Endothelial cell of umbilical vein (primary cell): Measurements from ENCODE around the gene NR6A1. TPM values are rescaled to one million over a fixed set of nuclear protein-coding genes. Genes with fewer than 3 reads are reported as not detected.

ENCODE experiments used
- BruUV-seq: library from RNA; stranded (reverse); fragments of 400-500 nt; replicated peaks from 2 replicates; lab custom pipeline; 2021; lab: Mats Ljungman, UMichigan
- CTCF ChIA-PET: fragments of 300-600, 350-600 bp; sonication (Branson Sonifier 250); formaldehyde crosslinking; loops from one replicate; lab custom pipeline; 2021; ENCODE audit warnings: antibody characterized with exemption, inconsistent platforms; lab: Charles Lee
- POLR2A ChIA-PET: fragments of 300-600, 350-600 bp; sonication (Branson Sonifier 250); formaldehyde crosslinking; loops from one replicate; lab custom pipeline; 2021; ENCODE audit warnings: antibody characterized with exemption, inconsistent platforms; lab: Charles Lee
- DNase-seq: peaks from one replicate; pipeline ENCODE4 v3.0.0-alpha.2; 2011; ENCODE audit warnings: low read depth, low spot score
- FAIRE-seq: peaks from 2 replicates; lab custom pipeline; 2011; peaks lifted over from hg19 to GRCh38; lab: Jason Lieb, UNC
- H2AFZ ChIP-seq: 2 replicates; pipeline ENCODE4 v1.6.0; 2012; ENCODE audit warnings: low read depth, low read length, control low read depth, inconsistent platforms
- H3K27ac ChIP-seq: 2 replicates; pipeline ENCODE4 v1.5.1; 2011; ENCODE audit warnings: low read depth, mild to moderate bottlenecking, control low read depth, low read length, moderate library complexity; ENCODE audit not compliant: insufficient read depth
- H3K27me3 ChIP-seq, 2 experiments: 2 replicates each; pipeline versions ENCODE4 v1.6.0 to v1.6.1; 2011; ENCODE audit warnings: low read length in 2 of 2, mixed read lengths in 1 of 2; ENCODE audit not compliant: control insufficient read depth in 2 of 2, insufficient read depth in 2 of 2
- H3K36me3 ChIP-seq, 2 experiments: 2 replicates in 1 of 2; 3 replicates in 1 of 2; pipeline ENCODE4 v1.5.1; 2011; ENCODE audit warnings: low read length in 2 of 2, mild to moderate bottlenecking in 1 of 2, moderate library complexity in 1 of 2; ENCODE audit not compliant: control insufficient read depth in 2 of 2, insufficient read depth in 2 of 2; ENCODE audit errors: extremely low read depth in 1 of 2
- H3K4me1 ChIP-seq: 3 replicates; pipeline ENCODE4 v1.5.1; 2011; ENCODE audit warnings: mild to moderate bottlenecking, low read length; ENCODE audit not compliant: control insufficient read depth, insufficient read depth; ENCODE audit errors: extremely low read depth
- H3K4me2 ChIP-seq: 2 replicates; pipeline ENCODE4 v1.6.1; 2011; ENCODE audit warnings: low read length, control low read depth, mixed read lengths; ENCODE audit not compliant: insufficient read depth
- H3K4me3 ChIP-seq, 3 experiments: fragments of 200-600 bp in 1 of 3; sonication (generic), shearing (Covaris generic) in 1 of 3; replicated peaks in 1 of 3; 2 replicates each; pipeline ENCODE4 v1.5.1; 2011 to 2016; ENCODE audit warnings: control low read depth in 3 of 3, low read length in 3 of 3, mild to moderate bottlenecking in 2 of 3, inconsistent platforms in 1 of 3, low read depth in 1 of 3, moderate library complexity in 1 of 3; ENCODE audit not compliant: insufficient read depth in 1 of 3
- H3K79me2 ChIP-seq: 2 replicates; pipeline ENCODE4 v1.6.0; 2012; ENCODE audit warnings: low read length, inconsistent platforms; ENCODE audit not compliant: control insufficient read depth, insufficient read depth
- H3K9ac ChIP-seq: replicated peaks from 2 replicates; pipeline ENCODE3; 2011; ENCODE audit warnings: low read length, control low read depth; ENCODE audit not compliant: insufficient read depth; ENCODE audit errors: extremely low read depth
- H3K9me1 ChIP-seq: replicated peaks from 3 replicates; pipeline ENCODE4 v1.6.0; 2011; ENCODE audit warnings: mild to moderate bottlenecking, low read length; ENCODE audit not compliant: control insufficient read depth, insufficient read depth; ENCODE audit errors: extremely low read depth
- H3K9me3 ChIP-seq: replicated peaks from 2 replicates; pipeline ENCODE4 v1.5.1; 2012; ENCODE audit warnings: low read length, inconsistent platforms; ENCODE audit not compliant: control insufficient read depth, insufficient read depth
- H4K20me1 ChIP-seq: replicated peaks from 2 replicates; pipeline ENCODE3; 2011; ENCODE audit warnings: mild to moderate bottlenecking, low read length; ENCODE audit not compliant: control insufficient read depth, insufficient read depth; ENCODE audit errors: extremely low read depth
- EZH2 ChIP-seq: IDR thresholded peaks from 2 replicates; pipeline ENCODE4 v1.6.1; 2012; ENCODE audit warnings: borderline replicate concordance, low read depth, mild to moderate bottlenecking, moderate library complexity, low read length, inconsistent platforms; ENCODE audit not compliant: severe bottlenecking
- FOS ChIP-seq: IDR thresholded peaks from 2 replicates; pipeline ENCODE4 v1.6.1; 2011; ENCODE audit warnings: mild to moderate bottlenecking, low read length, moderate library complexity, borderline replicate concordance; ENCODE audit not compliant: insufficient read depth
- GATA2 ChIP-seq: IDR thresholded peaks from 2 replicates; pipeline ENCODE4 v1.7.0; 2011; ENCODE audit warnings: low read depth, mild to moderate bottlenecking, moderate library complexity, mixed read lengths, low read length; ENCODE audit not compliant: insufficient read length, insufficient read depth
- JUN ChIP-seq: IDR thresholded peaks from 2 replicates; pipeline ENCODE4 v1.6.1; 2011; ENCODE audit warnings: borderline replicate concordance, low read depth; ENCODE audit not compliant: insufficient read length, insufficient read depth
- MYC ChIP-seq: IDR thresholded peaks from one replicate; pipeline ENCODE4 v1.6.1; 2011; ENCODE audit warnings: mild to moderate bottlenecking, low read depth, low read length
- POLR2A ChIP-seq: IDR thresholded peaks from 2 replicates; pipeline ENCODE4 v1.6.1; 2012; ENCODE audit warnings: low read depth, mild to moderate bottlenecking, control low read depth, low read length
- POLR2AphosphoS5 ChIP-seq: IDR thresholded peaks from 2 replicates; pipeline ENCODE4 v1.6.1; 2012; ENCODE audit warnings: low read depth, mild to moderate bottlenecking, control low read depth, low read length, moderate library complexity; ENCODE audit not compliant: insufficient read depth
- dilution Hi-C: fragments of 300-500 bp; cut with MboI; formaldehyde crosslinking; loops from one replicate; pipeline ENCODE4 v1.15.0; 2019; ENCODE audit warnings: low sequenced_read_pairs; ENCODE audit not compliant: extremely low pct_ligation_motif_present
- intact Hi-C: fragments of 100-400 bp; cut with micrococcal nuclease; formaldehyde crosslinking; loops from one replicate; pipeline ENCODE4 v1.10.0; 2022
- polyA plus RNA-seq, 4 experiments: library from polyadenylated mRNA; depleted of rRNA in 3 of 4; stranded (reverse) in 3 of 4; unstranded in 1 of 4; fragments of >200 nt; gene quantifications; 2 replicates each; pipeline versions ENCODE4 v1.2.1 to v1.2.3, GENCODE V29; 2011 to 2012; ENCODE audit warnings: missing spikeins in 1 of 4
- total RNA-seq: library from RNA; stranded (reverse); gene quantifications from 2 replicates; pipeline ENCODE4 v1.2.3, GENCODE V29; 2021
- TF ChIP-seq, protein P1 (sequence below): IDR thresholded peaks from 2 replicates; pipeline ENCODE4 v1.6.1; 2011; ENCODE audit not compliant: insufficient read depth, insufficient read length
- TF ChIP-seq, protein P2 (sequence below), 2 donors: IDR thresholded peaks; 1 replicate in 1 of 2; 2 replicates in 1 of 2; pipeline ENCODE4 v1.5.1; 2011; ENCODE audit warnings: low read length in 2 of 2, mild to moderate bottlenecking in 2 of 2, moderate library complexity in 2 of 2, control low read depth in 1 of 2, inconsistent platforms in 1 of 2, low read depth in 1 of 2; ENCODE audit not compliant: insufficient read depth in 1 of 2; ENCODE audit errors: extremely low read depth in 1 of 2

NR6A1 gene
- total and polyA plus RNA-seq, 2 donors (not counting 3 experiments of a cell fraction or from before 2014, with no cell fraction given), result 0.17 to 1.2 TPM

DNA sequence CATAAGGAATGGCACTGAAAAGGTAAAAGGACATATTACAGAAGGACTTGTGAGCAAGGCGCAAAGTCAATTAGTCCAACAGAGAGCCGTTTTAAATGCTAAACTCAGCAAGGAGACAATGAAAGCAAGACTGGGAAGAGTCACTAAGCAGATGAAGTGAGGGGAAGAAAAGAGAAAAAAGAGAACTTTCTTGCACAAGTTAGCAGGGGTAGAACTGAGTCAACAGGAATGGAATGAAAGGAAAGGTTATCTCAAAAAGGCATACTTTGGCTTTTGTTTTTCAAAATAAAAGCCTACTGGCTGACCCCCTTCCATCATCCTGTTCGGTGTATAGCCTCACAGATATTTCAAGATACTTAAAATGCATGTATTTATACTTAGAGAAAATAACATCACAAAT is 75.0 kb downstream of the NR6A1 start:
- Histone ChIP-seq H3K9me1 (no peaks in the 10 kb centered on the region), H2AFZ (no peak overlapping the region), H3K4me2 (no peak overlapping the region), H3K27ac (no peak overlapping the region), H3K4me3 (no peak overlapping the region), H3K4me1 (peaks cover 19% of the 10 kb centered on the region), H4K20me1 (no peaks in the 10 kb centered on the region), H3K36me3 (peaks cover 0 to 3% of the 10 kb centered on the region in 2 experiments), H3K27me3 (no peaks in the 10 kb centered on the region), H3K9me3 (no peaks in the 10 kb centered on the region), H3K9ac (no peak overlapping the region), H3K79me2 (no peaks in the 10 kb centered on the region)
- ChIA-PET CTCF (interaction anchor here (0.9 kb wide), 1 partner anchor 79 kb away, joined by 3 read pairs; no protein-coding TSS in a partner anchor), POLR2A (interaction anchor here (0.7 kb wide), 1 partner anchor 79 kb away, joined by 6 read pairs; no protein-coding TSS in a partner anchor)
- dilution Hi-C loops, result no loop called here
- TF ChIP-seq, protein P1, sequence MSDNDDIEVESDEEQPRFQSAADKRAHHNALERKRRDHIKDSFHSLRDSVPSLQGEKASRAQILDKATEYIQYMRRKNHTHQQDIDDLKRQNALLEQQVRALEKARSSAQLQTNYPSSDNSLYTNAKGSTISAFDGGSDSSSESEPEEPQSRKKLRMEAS, result no peak
- BruUV-seq, result no TSS peak
- DNase-seq (peak; percentile 24), FAIRE-seq (no peak)
- intact Hi-C loops, result loop anchor here (2.0 kb wide), 1 partner anchor 33 kb away; no protein-coding TSS in a partner anchor

- dilution Hi-C loops, result no loop called here
- Histone ChIP-seq H3K9me3 (no peaks in the 10 kb centered on the region), H3K9me1 (no peaks in the 10 kb centered on the region), H3K9ac (no peak overlapping the region), H3K27me3 (no peaks in the 10 kb centered on the region), H3K4me3 (no peak overlapping the region), H3K4me1 (peaks cover 19% of the 10 kb centered on the region), H3K4me2 (no peak overlapping the region), H3K79me2 (no peaks in the 10 kb centered on the region), H3K36me3 (peaks cover 0 to 3% of the 10 kb centered on the region in 2 experiments), H4K20me1 (no peaks in the 10 kb centered on the region), H3K27ac (no peak overlapping the region), H2AFZ (no peak overlapping the region)
- TF ChIP-seq, protein P1, result no peak
- TF ChIP-seq GATA2 (no peak), JUN (no peak), MYC (no peak), POLR2A (no peak), FOS (no peak), POLR2AphosphoS5 (no peak), EZH2 (no peak)
- TF ChIP-seq, protein P2, sequence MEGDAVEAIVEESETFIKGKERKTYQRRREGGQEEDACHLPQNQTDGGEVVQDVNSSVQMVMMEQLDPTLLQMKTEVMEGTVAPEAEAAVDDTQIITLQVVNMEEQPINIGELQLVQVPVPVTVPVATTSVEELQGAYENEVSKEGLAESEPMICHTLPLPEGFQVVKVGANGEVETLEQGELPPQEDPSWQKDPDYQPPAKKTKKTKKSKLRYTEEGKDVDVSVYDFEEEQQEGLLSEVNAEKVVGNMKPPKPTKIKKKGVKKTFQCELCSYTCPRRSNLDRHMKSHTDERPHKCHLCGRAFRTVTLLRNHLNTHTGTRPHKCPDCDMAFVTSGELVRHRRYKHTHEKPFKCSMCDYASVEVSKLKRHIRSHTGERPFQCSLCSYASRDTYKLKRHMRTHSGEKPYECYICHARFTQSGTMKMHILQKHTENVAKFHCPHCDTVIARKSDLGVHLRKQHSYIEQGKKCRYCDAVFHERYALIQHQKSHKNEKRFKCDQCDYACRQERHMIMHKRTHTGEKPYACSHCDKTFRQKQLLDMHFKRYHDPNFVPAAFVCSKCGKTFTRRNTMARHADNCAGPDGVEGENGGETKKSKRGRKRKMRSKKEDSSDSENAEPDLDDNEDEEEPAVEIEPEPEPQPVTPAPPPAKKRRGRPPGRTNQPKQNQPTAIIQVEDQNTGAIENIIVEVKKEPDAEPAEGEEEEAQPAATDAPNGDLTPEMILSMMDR (IDR thresholded peaks at IDR 0.05; ENCODE audit: extremely low read depth in 1 of 2, insufficient read depth in 1 of 2, low read depth in 1 of 2, low read length in 2 of 2), result no peak
- CTCF ChIA-PET, result interaction anchor here (1.0 kb wide), 1 partner anchor 11 kb away, joined by 3 read pairs; no protein-coding TSS in a partner anchor
- BruUV-seq, result no TSS peak
- POLR2A ChIA-PET, result no interaction called here
- intact Hi-C loops, result no loop called here
- FAIRE-seq (no peak), DNase-seq (no peak)
These were observed 75.7 kb downstream of the NR6A1 start for GRCh38 chr9:124695280-124695890.
